Breast epithelium (tissue), 3 donors: ENCODE data around the gene HYCC1.

ENCODE experiments used
- POLR2A ChIP-seq: fragments of 450-650 bp; IDR thresholded peaks from one replicate; pipeline ENCODE4 v1.6.1; 2016; ENCODE audit warnings: antibody characterized with exemption, mild to moderate bottlenecking, moderate library complexity
- TF ChIP-seq, protein P1 (sequence below), 3 donors: fragments of 450-650 bp; IDR thresholded peaks; one replicate each; pipeline ENCODE4 v1.5.1; 2016 to 2017; ENCODE audit warnings: antibody characterized with exemption in 3 of 3, mild to moderate bottlenecking in 3 of 3, moderate library complexity in 3 of 3

DNA sequence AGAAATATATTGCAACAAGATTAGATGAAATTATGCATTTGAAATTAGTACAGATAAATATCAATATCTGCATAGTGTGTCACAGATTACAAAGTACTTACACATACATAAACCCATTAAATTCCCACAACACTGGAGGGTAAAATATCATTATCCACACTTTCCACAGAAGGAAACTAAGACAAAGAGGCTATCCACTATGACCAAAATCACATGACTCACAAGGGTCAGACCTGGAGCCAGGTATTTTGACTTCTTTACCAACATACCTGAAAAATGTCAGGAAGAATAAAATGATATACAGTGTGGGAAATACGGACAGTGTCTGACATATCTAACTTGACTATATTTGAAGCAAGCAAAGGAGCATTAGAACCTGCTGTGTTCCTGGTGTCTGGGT, 34.1 kb downstream of the HYCC1 start:
- TF ChIP-seq POLR2A: no peak
- TF ChIP-seq, protein P1, sequence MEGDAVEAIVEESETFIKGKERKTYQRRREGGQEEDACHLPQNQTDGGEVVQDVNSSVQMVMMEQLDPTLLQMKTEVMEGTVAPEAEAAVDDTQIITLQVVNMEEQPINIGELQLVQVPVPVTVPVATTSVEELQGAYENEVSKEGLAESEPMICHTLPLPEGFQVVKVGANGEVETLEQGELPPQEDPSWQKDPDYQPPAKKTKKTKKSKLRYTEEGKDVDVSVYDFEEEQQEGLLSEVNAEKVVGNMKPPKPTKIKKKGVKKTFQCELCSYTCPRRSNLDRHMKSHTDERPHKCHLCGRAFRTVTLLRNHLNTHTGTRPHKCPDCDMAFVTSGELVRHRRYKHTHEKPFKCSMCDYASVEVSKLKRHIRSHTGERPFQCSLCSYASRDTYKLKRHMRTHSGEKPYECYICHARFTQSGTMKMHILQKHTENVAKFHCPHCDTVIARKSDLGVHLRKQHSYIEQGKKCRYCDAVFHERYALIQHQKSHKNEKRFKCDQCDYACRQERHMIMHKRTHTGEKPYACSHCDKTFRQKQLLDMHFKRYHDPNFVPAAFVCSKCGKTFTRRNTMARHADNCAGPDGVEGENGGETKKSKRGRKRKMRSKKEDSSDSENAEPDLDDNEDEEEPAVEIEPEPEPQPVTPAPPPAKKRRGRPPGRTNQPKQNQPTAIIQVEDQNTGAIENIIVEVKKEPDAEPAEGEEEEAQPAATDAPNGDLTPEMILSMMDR (IDR thresholded peaks at IDR 0.05): no peak
